Left lung (tissue), 10 donors: ENCODE measurements around the gene STK39. TPM values are rescaled to one million over a fixed set of nuclear protein-coding genes. Genes with fewer than 3 reads are reported as not detected.

ENCODE experiments used
- ATAC-seq: fragments of 200-7000 bp; cut with Tn5 transposase; one replicate; pipeline ENCODE4 v1.9.1; 2020; ENCODE audit warnings: moderate library complexity
- DNase-seq, 4 donors: peaks; one replicate each; pipeline ENCODE4 v3.0.0-alpha.2; 2013 to 2020
- H3K27ac ChIP-seq, 2 donors: fragments of 200-600 bp; sonication (generic) in 1 of 2; one replicate each; pipeline versions ENCODE4 v1.5.0 to v1.8.0; 2020 to 2021
- H3K27me3 ChIP-seq, 2 donors: fragments of 200-600 bp; sonication (generic) in 1 of 2; one replicate each; pipeline versions ENCODE4 v1.5.0 to v1.8.0; 2020 to 2021
- H3K36me3 ChIP-seq, 2 donors: fragments of 200-600 bp; sonication (generic) in 1 of 2; one replicate each; pipeline versions ENCODE4 v1.5.0 to v1.8.0; 2020 to 2021
- H3K4me1 ChIP-seq, 2 donors: fragments of 200-600 bp; one replicate each; pipeline ENCODE4 v1.8.0; 2021
- H3K4me3 ChIP-seq, 2 donors: fragments of 200-600 bp; sonication (generic) in 1 of 2; one replicate each; pipeline versions ENCODE4 v1.5.0 to v1.8.0; 2020 to 2021; ENCODE audit warnings: mild to moderate bottlenecking in 1 of 2
- H3K9me3 ChIP-seq, 2 donors: fragments of 200-600 bp; sonication (generic) in 1 of 2; one replicate each; pipeline versions ENCODE4 v1.5.0 to v1.8.0; 2020 to 2021
- CTCF ChIP-seq, 2 donors: fragments of 200-600 bp; sonication (generic) in 1 of 2; IDR thresholded peaks; one replicate each; pipeline versions ENCODE4 v1.5.0 to v1.8.0; 2021; ENCODE audit warnings: antibody characterized with exemption in 2 of 2
- intact Hi-C, 2 donors: fragments of 100-400 bp; cut with DNase I; formaldehyde crosslinking; loops; one replicate each; pipeline versions ENCODE4 v1.11.2 to v1.14.2; 2022
- polyA plus RNA-seq, 6 donors: library from polyadenylated mRNA; unstranded; fragments of 120-200 nt; gene quantifications; one replicate each; pipeline ENCODE4 v1.2.1, GENCODE V29; 2013; ENCODE audit not compliant: insufficient read length in 6 of 6
- total RNA-seq, 2 donors: library from RNA; stranded (reverse); fragmentation: NEBNext Ultra II Directional; extraction: Animal tissue kit (Norgen Biotek cat#: 25700); gene quantifications; one replicate each; pipeline ENCODE4 v1.2.1, GENCODE V29; 2021
- donor health status: DM: no; HTN: yes; CAD: no.
- donor health status: DM: no; HTN: no; CAD: no.

STK39 gene
- total and polyA plus RNA-seq, 8 donors, result 15.7 to 31.3 (median 27.0) TPM

GRCh38 chr2:168135630-168136029, 111.8 kb downstream of the STK39 start:
- TF ChIP-seq CTCF (IDR thresholded peaks at IDR 0.05), result no peak
- no peaks in the 10 kb centered on the region for H3K9me3 ChIP-seq
- DNase-seq (no peak), ATAC-seq (no peak)
- no peak overlapping the region for H3K27ac ChIP-seq
- no peaks in the 10 kb centered on the region for H3K36me3 ChIP-seq
- intact Hi-C loops, result no loop called here
- H3K4me3 ChIP-seq, result no peak overlapping the region
- no peaks in the 10 kb centered on the region for H3K4me1 ChIP-seq
- H3K27me3 ChIP-seq, result no peaks in the 10 kb centered on the region

- DNase-seq (no peak), ATAC-seq (peak; percentile 56)
- Histone ChIP-seq H3K27me3 (no peaks in the 10 kb centered on the region), H3K27ac (no peak overlapping the region), H3K4me1 (no peaks in the 10 kb centered on the region), H3K36me3 (no peaks in the 10 kb centered on the region), H3K9me3 (no peaks in the 10 kb centered on the region), H3K4me3 (no peak overlapping the region)
- intact Hi-C loops, result no loop called here
- TF ChIP-seq CTCF (IDR thresholded peaks at IDR 0.05), result no peak
Observed at GRCh38 chr2:168135121-168135520, 112.3 kb downstream of the STK39 start.

GRCh38 chr2:168134485-168134884, 112.9 kb downstream of the STK39 start:
- TF ChIP-seq CTCF (IDR thresholded peaks at IDR 0.05), result no peak
- Histone ChIP-seq H3K27me3 (no peaks in the 10 kb centered on the region), H3K27ac (no peak overlapping the region), H3K36me3 (no peaks in the 10 kb centered on the region), H3K4me3 (no peak overlapping the region), H3K4me1 (no peaks in the 10 kb centered on the region), H3K9me3 (no peaks in the 10 kb centered on the region)
- ATAC-seq (no peak), DNase-seq (no peak)
- intact Hi-C loops, result no loop called here

GRCh38 chr2:168132389-168132788, 115.0 kb downstream of the STK39 start:
- DNase-seq (no peak), ATAC-seq (no peak)
- H3K4me3 ChIP-seq, result no peak overlapping the region
- peaks cover 0 to 7% of the 10 kb centered on the region in 2 donors for H3K36me3 ChIP-seq
- no peaks in the 10 kb centered on the region for H3K4me1 ChIP-seq
- no peaks in the 10 kb centered on the region for H3K9me3 ChIP-seq
- no peak overlapping the region for H3K27ac ChIP-seq
- no peaks in the 10 kb centered on the region for H3K27me3 ChIP-seq
- intact Hi-C loops, result no loop called here
- no peak for TF ChIP-seq CTCF (IDR thresholded peaks at IDR 0.05)

GRCh38 chr2:168130346-168130745, 117.0 kb downstream of the STK39 start:
- Histone ChIP-seq H3K4me3 (no peak overlapping the region), H3K27ac (no peak overlapping the region), H3K36me3 (peaks cover 0 to 12% of the 10 kb centered on the region in 2 donors), H3K9me3 (no peaks in the 10 kb centered on the region), H3K27me3 (no peaks in the 10 kb centered on the region), H3K4me1 (no peaks in the 10 kb centered on the region)
- intact Hi-C loops, result no loop called here
- DNase-seq (no peak), ATAC-seq (no peak)
- no peak for TF ChIP-seq CTCF (IDR thresholded peaks at IDR 0.05)
